Measurements from ENCODE around the gene ASB13. TPM values are rescaled to one million over a fixed set of nuclear protein-coding genes. Genes with fewer than 3 reads are reported as not detected.
A peak's percentile ranks its signal among the peaks of the same experiment; 100 is the strongest.

Gene ASB13
- total and polyA plus RNA-seq, 2 of the 13 experiments (the other 11 are each of a cell fraction or from before 2014, with no cell fraction given): 9.3 to 15.4 TPM

GRCh38 chr10:5668429-5668828 is 2.0 kb upstream of the ASB13 start (continued):
- TF ChIP-seq EP300 (IDR thresholded peaks at IDR 0.05; ENCODE audit: low read depth in 2 of 2, low read length in 2 of 2) (0 out of 4 replicates have a peak, but pooled peaks of 1 of the 2 experiments have one; percentile 12), EP300 (CRISPR knock-in tag; IDR thresholded peaks at IDR 0.05; ENCODE audit: borderline replicate concordance) (no peak), NKX3-1 (CRISPR knock-in tag; IDR thresholded peaks at IDR 0.05) (no peak), RFX5 (IDR thresholded peaks at IDR 0.05; ENCODE audit: low read depth, low read length) (no peak), FOXP1 (IDR thresholded peaks at IDR 0.05) (no peak), FOXP1 (CRISPR knock-in tag; IDR thresholded peaks at IDR 0.05) (peak; percentile 55), WIZ (CRISPR knock-in tag; IDR thresholded peaks at IDR 0.05) (no peak), CAMTA2 (CRISPR knock-in tag; IDR thresholded peaks at IDR 0.05; ENCODE audit: borderline replicate concordance) (no peak), MED1 (CRISPR knock-in tag; IDR thresholded peaks at IDR 0.05) (no peak), TBP (CRISPR knock-in tag; IDR thresholded peaks at IDR 0.05) (no peak), ZNF577 (CRISPR knock-in tag; IDR thresholded peaks at IDR 0.05; ENCODE audit: borderline replicate concordance, low read depth) (no peak), BRF2 (CRISPR knock-in tag; IDR thresholded peaks at IDR 0.05) (no peak)

GRCh38 chr10:5666841-5667630 is 641 bp upstream of the ASB13 start:
- H3K4me2 ChIP-seq (ENCODE audit: low read depth, low read length): peak overlapping the region; percentile 100
- in situ Hi-C loops (cut with HindIII; ENCODE audit: extremely low pct_ligation_motif_present, low pct_unique_long_range_greater_than_20kb): no loop called here
- peaks cover 0 to 10% of the 10 kb centered on the region in 2 experiments; a peak in 1 of 5 replicates for H3K27me3 ChIP-seq (ENCODE audit: control insufficient read depth in 1 of 2, insufficient read depth in 2 of 2, low read length in 2 of 2)
- ChIA-PET CTCF (ENCODE audit: low intra/inter-chr PET ratio, low total read pairs) (no interaction called here), POLR2A (interaction anchor here (0.8 kb wide), 1 partner anchor 17 kb away, joined by 3 read pairs; the partner anchor contains the start of gene TASOR2)
- no TSS peak for BruUV-seq (replicated peaks)
- peak; percentile 22 for ATAC-seq
- WGBS (ENCODE audit: low lambda C conversion rate): 22% methylated on average over 15 of the region's 15 CpGs
- FAIRE-seq: no peak
- intact Hi-C loops (cut with micrococcal nuclease; ENCODE audit: unreplicated experiment): loop anchor here (5.0 kb wide), 1 partner anchor 35 kb away; no protein-coding TSS in a partner anchor
- H3K9ac ChIP-seq (ENCODE audit: insufficient read depth, low read depth, low read length): peak overlapping the region; percentile 35; the same call in 1 of the 2 replicates
- DNase-seq (ENCODE audit: low spot score): no peak
- H3K79me2 ChIP-seq (ENCODE audit: insufficient read depth, low read length): peaks cover 7% of the 10 kb centered on the region
- no peaks in the 10 kb centered on the region for H3K9me3 ChIP-seq (ENCODE audit: low read length)
- peak overlapping the region; percentile 73 to 98 (median 96) for H3K4me3 ChIP-seq (replicated peaks in 1 of 3; ENCODE audit: insufficient read depth in 1 of 3, low read depth in 2 of 3, low read length in 3 of 3)
- peak overlapping the region; percentile 20 for H3K27ac ChIP-seq (ENCODE audit: extremely low read length, insufficient read depth, low read length)
- H4K20me1 ChIP-seq (ENCODE audit: insufficient read depth, low read length): no peaks in the 10 kb centered on the region
- peaks cover 49% of the 10 kb centered on the region for H3K4me1 ChIP-seq (ENCODE audit: insufficient read depth, low read length)
- H2AFZ ChIP-seq (ENCODE audit: low read length): no peak overlapping the region
- no peaks in the 10 kb centered on the region for H3K36me3 ChIP-seq (replicated peaks in 1 of 2; ENCODE audit: control insufficient read depth in 1 of 2, insufficient read depth in 2 of 2, low read length in 2 of 2)
- no peak for TF ChIP-seq ZNF770 (CRISPR knock-in tag; IDR thresholded peaks at IDR 0.05)
- TF ChIP-seq RFX3 (CRISPR knock-in tag; IDR thresholded peaks at IDR 0.05): peak; percentile 42; the same call in 1 of the 2 replicates
- TF ChIP-seq ZFP36L1 (CRISPR knock-in tag; IDR thresholded peaks at IDR 0.05): 0 out of 2 replicates have a peak, but pooled peaks have one; percentile 46
- TF ChIP-seq NR2F1 (CRISPR knock-in tag; IDR thresholded peaks at IDR 0.05): no peak
- peak; percentile 10; the same call in 1 of the 2 replicates for TF ChIP-seq SOX5 (CRISPR knock-in tag; IDR thresholded peaks at IDR 0.05; ENCODE audit: borderline replicate concordance)
- no peak for TF ChIP-seq PHF20 (CRISPR knock-in tag; IDR thresholded peaks at IDR 0.05)
- peak; percentile 45; the same call in 1 of the 2 replicates for TF ChIP-seq ZNF430 (CRISPR knock-in tag; IDR thresholded peaks at IDR 0.05)
- TF ChIP-seq MXD4 (CRISPR knock-in tag; IDR thresholded peaks at IDR 0.05): 0 out of 2 replicates have a peak, but pooled peaks have one; percentile 50
